Sigmoid colon (tissue), 4 donors: Measurements from ENCODE around the gene ZNF507.

Source experiments
- CTCF ChIP-seq, 4 experiments: fragments of 450-650 bp in 3 of 4; fragments of 200-600 bp in 1 of 4; IDR thresholded peaks; one replicate each; pipeline ENCODE4 v1.5.1; 2016 to 2019; ENCODE audit warnings: antibody characterized with exemption in 4 of 4, mild to moderate bottlenecking in 3 of 4, moderate library complexity in 2 of 4
- EP300 ChIP-seq, 4 donors: sonication (generic); formaldehyde crosslinking; IDR thresholded peaks; one replicate each; pipeline ENCODE4 v1.6.1; 2017; ENCODE audit warnings: antibody characterized with exemption in 4 of 4

DNA sequence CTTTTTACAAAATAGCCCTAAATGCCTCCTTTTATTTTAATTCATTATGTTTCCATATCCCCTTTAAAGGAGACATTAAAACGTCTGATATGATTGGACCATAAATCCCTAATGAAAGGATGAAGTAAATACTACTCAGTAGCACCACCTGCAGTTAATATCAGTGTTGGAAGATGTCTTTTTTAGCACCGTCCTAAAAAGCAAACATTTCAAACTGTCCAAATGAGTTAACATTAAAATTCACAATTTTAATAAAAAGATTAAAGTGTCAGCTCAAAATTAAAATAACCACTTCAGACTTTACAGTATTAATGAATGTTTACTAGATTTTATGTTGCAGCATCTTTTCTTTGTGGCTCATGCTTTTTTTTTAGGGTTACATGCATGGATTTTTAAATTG, 12.3 kb downstream of the ZNF507 start:
- TF ChIP-seq CTCF (IDR thresholded peaks at IDR 0.05) (peak in 1 of 4 experiments; percentile 17), EP300 (IDR thresholded peaks at IDR 0.05) (no peak)
